ENCODE results near the gene SERP1. TPM values are rescaled to one million over a fixed set of nuclear protein-coding genes. Genes with fewer than 3 reads are reported as not detected.
"Not testable (repeated sequence)": the region's sequence is repeated elsewhere in the genome, so short reads cannot be mapped to it uniquely, and the experiment has no call there.

The SERP1 gene
- total RNA-seq, 1 donor from 2014 or later: 150 TPM

GRCh38 chr3:150511122-150511821 is 35.0 kb downstream of the SERP1 start:
- Histone ChIP-seq H3K4me1 (no peaks in the 10 kb centered on the region), H3K36me3 (no peaks in the 10 kb centered on the region), H3K27me3 (ENCODE audit: low read depth) (no peaks in the 10 kb centered on the region), H3K27ac (no peak overlapping the region), H3K4me3 (no peak overlapping the region), H3K9me3 (no peaks in the 10 kb centered on the region)
- no peak for TF ChIP-seq CTCF (IDR thresholded peaks at IDR 0.05)
- ATAC-seq: no peak
- no peak for DNase-seq
- intact Hi-C loops (cut with DNase I): no loop called here

- Histone ChIP-seq H3K9me3 (no peaks in the 10 kb centered on the region), H3K4me1 (no peaks in the 10 kb centered on the region), H3K36me3 (no peaks in the 10 kb centered on the region), H3K27me3 (ENCODE audit: low read depth) (no peaks in the 10 kb centered on the region), H3K27ac (no peak overlapping the region), H3K4me3 (no peak overlapping the region)
- no peak for TF ChIP-seq CTCF (IDR thresholded peaks at IDR 0.05)
- ATAC-seq (no peak), DNase-seq (no peak)
- intact Hi-C loops (cut with DNase I): no loop called here
Measured at GRCh38 chr3:150509780-150510179, 36.5 kb downstream of the SERP1 start.

- no peak for DNase-seq
- intact Hi-C loops (cut with DNase I): no loop called here
Measured at GRCh38 chr3:150508401-150508800, 37.9 kb downstream of the SERP1 start.

GRCh38 chr3:150504483-150504882 is 41.8 kb downstream of the SERP1 start:
- Histone ChIP-seq H3K4me3 (no peak overlapping the region), H3K27ac (no peak overlapping the region), H3K36me3 (no peaks in the 10 kb centered on the region), H3K9me3 (no peaks in the 10 kb centered on the region), H3K27me3 (ENCODE audit: low read depth) (no peaks in the 10 kb centered on the region), H3K4me1 (no peaks in the 10 kb centered on the region)
- ATAC-seq (no peak), DNase-seq (no peak)
- no peak for TF ChIP-seq CTCF (IDR thresholded peaks at IDR 0.05)
- intact Hi-C loops (cut with DNase I): no loop called here

More at GRCh38 chr3:150508401-150508800, 37.9 kb downstream of the SERP1 start:
- no peak for TF ChIP-seq CTCF (IDR thresholded peaks at IDR 0.05)
- H3K4me3 ChIP-seq: no peak overlapping the region
- H3K9me3 ChIP-seq: no peaks in the 10 kb centered on the region
- H3K27me3 ChIP-seq (ENCODE audit: low read depth): no peaks in the 10 kb centered on the region
- no peak overlapping the region for H3K27ac ChIP-seq
- ATAC-seq: no peak
- no peaks in the 10 kb centered on the region for H3K4me1 ChIP-seq
- H3K36me3 ChIP-seq: no peaks in the 10 kb centered on the region

- no peaks in the 10 kb centered on the region for H3K4me1 ChIP-seq
- H3K36me3 ChIP-seq: no peaks in the 10 kb centered on the region
- intact Hi-C loops (cut with DNase I): no loop called here
- H3K27me3 ChIP-seq (ENCODE audit: low read depth): no peaks in the 10 kb centered on the region
- DNase-seq (no peak), ATAC-seq (no peak)
- H3K27ac ChIP-seq: no peak overlapping the region
- H3K9me3 ChIP-seq: no peaks in the 10 kb centered on the region
- H3K4me3 ChIP-seq: no peak overlapping the region
- no peak for TF ChIP-seq CTCF (IDR thresholded peaks at IDR 0.05)
Measured at GRCh38 chr3:150503402-150504099, 42.7 kb downstream of the SERP1 start.

GRCh38 chr3:150500960-150501359 is 45.3 kb downstream of the SERP1 start:
- intact Hi-C loops (cut with DNase I); H3K36me3 ChIP-seq; H3K9me3 ChIP-seq; ATAC-seq; DNase-seq; H3K27me3 ChIP-seq (ENCODE audit: low read depth); H3K4me1 ChIP-seq; H3K27ac ChIP-seq; H3K4me3 ChIP-seq: not testable (repeated sequence)
